NAMALWA (cell line): ENCODE measurements around the gene NPAS1.
"Not testable (repeated sequence)": the region's sequence is repeated elsewhere in the genome, so short reads cannot be mapped to it uniquely, and the experiment has no call there.

Experiments
- DNase-seq: peaks from one replicate; pipeline ENCODE4 v3.0.0-alpha.2; 2015; ENCODE audit warnings: low spot score

The NPAS1 gene

GRCh38 chr19:46992699-46993535 is 26.7 kb upstream of the NPAS1 start:
- DNase-seq, result no peak

GRCh38 chr19:46993622-46994021 is 26.0 kb upstream of the NPAS1 start:
- DNase-seq, result no peak

GRCh38 chr19:46994141-46994686 is 25.4 kb upstream of the NPAS1 start:
- DNase-seq, result no peak

- no peak for DNase-seq
These were observed 24.1 kb upstream of the NPAS1 start for GRCh38 chr19:46995492-46995891.

GRCh38 chr19:46998445-46999125 is 21.1 kb upstream of the NPAS1 start:
- no peak for DNase-seq

GRCh38 chr19:46999377-46999776 is 20.3 kb upstream of the NPAS1 start:
- no peak for DNase-seq

GRCh38 chr19:46999878-47000277 is 19.8 kb upstream of the NPAS1 start:
- DNase-seq, result no peak

GRCh38 chr19:47000373-47000772 is 19.3 kb upstream of the NPAS1 start:
- no peak for DNase-seq

GRCh38 chr19:47001584-47001983 is 18.1 kb upstream of the NPAS1 start:
- no peak for DNase-seq

- no peak for DNase-seq
These were observed 17.4 kb upstream of the NPAS1 start for GRCh38 chr19:47002106-47002766.

GRCh38 chr19:47002853-47003610 is 16.6 kb upstream of the NPAS1 start:
- no peak for DNase-seq

- DNase-seq, result no peak
These were observed 15.8 kb upstream of the NPAS1 start for GRCh38 chr19:47003611-47004465.

GRCh38 chr19:47005164-47005641 is 14.4 kb upstream of the NPAS1 start:
- DNase-seq, result no peak

GRCh38 chr19:47005873-47006272 is 13.8 kb upstream of the NPAS1 start:
- DNase-seq, result peak; percentile 48

GRCh38 chr19:47006496-47006895 is 13.1 kb upstream of the NPAS1 start:
- no peak for DNase-seq

- DNase-seq, result not testable (repeated sequence)
These were observed 9.1 kb upstream of the NPAS1 start for GRCh38 chr19:47010549-47010948.

GRCh38 chr19:47012617-47013016 is 7.0 kb upstream of the NPAS1 start:
- no peak for DNase-seq

GRCh38 chr19:47013041-47013517 is 6.6 kb upstream of the NPAS1 start:
- peak; percentile 53 for DNase-seq

- DNase-seq, result no peak
These were observed 714 bp upstream of the NPAS1 start for GRCh38 chr19:47018923-47019322.

GRCh38 chr19:47020132-47020805 is 632 bp downstream of the NPAS1 start:
- no peak for DNase-seq
